ENCODE data around the gene KLHL12. TPM values are rescaled to one million over a fixed set of nuclear protein-coding genes. Genes with fewer than 3 reads are reported as not detected.
"Not testable (repeated sequence)": the region's sequence is repeated elsewhere in the genome, so short reads cannot be mapped to it uniquely, and the experiment has no call there.

KLHL12 gene
- total RNA-seq, 1 experiment from 2014 or later: 17.8 TPM

DNA sequence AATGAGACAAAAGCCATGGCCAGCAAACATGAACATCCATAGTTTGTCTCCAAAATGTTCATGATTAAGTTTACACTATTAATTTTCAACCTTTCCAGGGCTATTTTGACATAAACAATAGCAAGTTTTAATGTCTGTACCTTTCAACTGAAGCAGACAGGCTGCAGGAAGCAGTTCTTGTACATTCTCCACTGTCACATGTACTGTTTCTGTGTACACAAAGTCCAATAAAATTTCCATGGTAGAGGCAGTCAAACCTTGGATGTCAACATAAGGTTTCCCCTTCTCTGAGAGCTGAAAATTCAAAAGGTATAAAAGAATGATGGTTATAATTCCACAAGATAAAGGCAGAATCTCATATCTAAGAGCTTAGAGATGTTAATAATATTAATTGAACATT is 7.4 kb downstream of the KLHL12 start:
- Histone ChIP-seq H3K4me1 (ENCODE audit: insufficient read depth, low read length, poor library complexity, severe bottlenecking) (peaks cover 10% of the 10 kb centered on the region), H3K4me3 (ENCODE audit: low read depth, low read length, poor library complexity, severe bottlenecking) (no peak overlapping the region), H3K27me3 (replicated peaks; ENCODE audit: insufficient read depth, low read depth, low read length, poor library complexity) (no peaks in the 10 kb centered on the region), H3K27ac (ENCODE audit: low read depth, low read length, poor library complexity, severe bottlenecking) (no peak overlapping the region), H3K9me3 (ENCODE audit: low read depth, low read length, poor library complexity, severe bottlenecking) (no peaks in the 10 kb centered on the region), H3K36me3 (ENCODE audit: insufficient read depth, low read length, poor library complexity, severe bottlenecking) (peaks cover 53% of the 10 kb centered on the region)
- BruUV-seq (replicated peaks): no TSS peak
- DNase-seq (ENCODE audit: low spot score): no peak
- CTCF ChIA-PET: no interaction called here
- TF ChIP-seq EZH2 (IDR thresholded peaks at IDR 0.05; ENCODE audit: borderline replicate concordance, low read depth, low read length, poor library complexity, severe bottlenecking): no peak
- TF ChIP-seq, protein P1, sequence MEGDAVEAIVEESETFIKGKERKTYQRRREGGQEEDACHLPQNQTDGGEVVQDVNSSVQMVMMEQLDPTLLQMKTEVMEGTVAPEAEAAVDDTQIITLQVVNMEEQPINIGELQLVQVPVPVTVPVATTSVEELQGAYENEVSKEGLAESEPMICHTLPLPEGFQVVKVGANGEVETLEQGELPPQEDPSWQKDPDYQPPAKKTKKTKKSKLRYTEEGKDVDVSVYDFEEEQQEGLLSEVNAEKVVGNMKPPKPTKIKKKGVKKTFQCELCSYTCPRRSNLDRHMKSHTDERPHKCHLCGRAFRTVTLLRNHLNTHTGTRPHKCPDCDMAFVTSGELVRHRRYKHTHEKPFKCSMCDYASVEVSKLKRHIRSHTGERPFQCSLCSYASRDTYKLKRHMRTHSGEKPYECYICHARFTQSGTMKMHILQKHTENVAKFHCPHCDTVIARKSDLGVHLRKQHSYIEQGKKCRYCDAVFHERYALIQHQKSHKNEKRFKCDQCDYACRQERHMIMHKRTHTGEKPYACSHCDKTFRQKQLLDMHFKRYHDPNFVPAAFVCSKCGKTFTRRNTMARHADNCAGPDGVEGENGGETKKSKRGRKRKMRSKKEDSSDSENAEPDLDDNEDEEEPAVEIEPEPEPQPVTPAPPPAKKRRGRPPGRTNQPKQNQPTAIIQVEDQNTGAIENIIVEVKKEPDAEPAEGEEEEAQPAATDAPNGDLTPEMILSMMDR (conservative IDR thresholded peaks at IDR 0.05; ENCODE audit: low read depth, low read length): no peak
- POLR2A ChIA-PET (ENCODE audit: low non-redundant PET): no interaction called here
- intact Hi-C loops (cut with micrococcal nuclease; ENCODE audit: unreplicated experiment): no loop called here

DNA sequence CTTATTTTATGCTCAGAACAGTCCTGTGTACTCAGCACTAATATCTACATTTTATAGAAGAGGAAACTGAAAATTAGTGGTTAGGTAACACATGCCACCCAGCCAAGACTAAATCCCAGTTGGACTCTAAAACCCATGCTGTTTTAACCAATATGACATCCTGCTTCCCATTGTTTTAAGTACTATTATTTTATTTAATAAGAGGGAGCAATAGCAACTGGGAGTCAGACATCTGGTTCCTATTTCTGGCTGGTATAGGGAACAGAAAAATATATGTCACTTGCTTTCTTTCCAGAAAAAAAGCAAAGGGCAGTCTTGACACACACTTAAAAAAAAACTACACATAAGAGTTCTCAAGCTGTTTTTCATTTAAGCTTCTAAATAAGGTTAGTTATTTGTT is 11.9 kb downstream of the KLHL12 start:
- Histone ChIP-seq H3K27me3 (replicated peaks; ENCODE audit: insufficient read depth, low read depth, low read length, poor library complexity) (no peaks in the 10 kb centered on the region), H3K36me3 (ENCODE audit: insufficient read depth, low read length, poor library complexity, severe bottlenecking) (peaks cover 45% of the 10 kb centered on the region), H3K4me3 (ENCODE audit: low read depth, low read length, poor library complexity, severe bottlenecking) (no peak overlapping the region), H3K9me3 (ENCODE audit: low read depth, low read length, poor library complexity, severe bottlenecking) (no peaks in the 10 kb centered on the region), H3K4me1 (ENCODE audit: insufficient read depth, low read length, poor library complexity, severe bottlenecking) (peaks cover 10% of the 10 kb centered on the region), H3K27ac (ENCODE audit: low read depth, low read length, poor library complexity, severe bottlenecking) (peak overlapping the region; percentile 62)
- ChIA-PET CTCF (interaction anchor here (0.6 to 0.7 kb wide), 2 partner anchors 29 to 330 kb away, joined by 3 to 5 read pairs; no protein-coding TSS in a partner anchor), POLR2A (ENCODE audit: low non-redundant PET) (no interaction called here)
- intact Hi-C loops (cut with micrococcal nuclease; ENCODE audit: unreplicated experiment): no loop called here
- peak; percentile 91 for DNase-seq (ENCODE audit: low spot score)
- no TSS peak for BruUV-seq (replicated peaks)
- no peak for TF ChIP-seq EZH2 (IDR thresholded peaks at IDR 0.05; ENCODE audit: borderline replicate concordance, low read depth, low read length, poor library complexity, severe bottlenecking)
- TF ChIP-seq, protein P1 (conservative IDR thresholded peaks at IDR 0.05; ENCODE audit: low read depth, low read length): no peak

DNA sequence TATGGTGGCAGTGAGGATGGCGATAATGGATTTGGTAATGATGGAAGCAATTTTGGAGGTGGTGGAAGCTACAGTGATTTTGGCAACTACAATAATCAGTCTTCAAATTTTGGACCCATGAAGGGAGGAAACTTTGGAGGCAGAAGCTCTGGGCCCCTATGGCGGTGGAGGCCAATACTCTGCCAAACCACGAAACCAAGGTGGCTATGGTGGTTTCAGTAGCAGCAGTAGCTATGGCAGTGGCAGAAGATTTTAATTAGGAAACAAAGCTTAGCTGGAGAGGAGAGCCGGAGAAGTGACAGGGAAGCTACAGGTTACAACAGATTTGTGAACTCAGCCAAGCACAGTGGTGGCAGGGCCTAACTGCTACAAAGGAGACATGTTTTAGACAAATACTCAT is 14.6 kb downstream of the KLHL12 start:
- POLR2A ChIA-PET (ENCODE audit: low non-redundant PET); DNase-seq (ENCODE audit: low spot score); H3K9me3 ChIP-seq (ENCODE audit: low read depth, low read length, poor library complexity, severe bottlenecking); intact Hi-C loops (cut with micrococcal nuclease; ENCODE audit: unreplicated experiment); BruUV-seq (replicated peaks); CTCF ChIA-PET; H3K27me3 ChIP-seq (replicated peaks; ENCODE audit: insufficient read depth, low read depth, low read length, poor library complexity); H3K27ac ChIP-seq (ENCODE audit: low read depth, low read length, poor library complexity, severe bottlenecking); H3K4me3 ChIP-seq (ENCODE audit: low read depth, low read length, poor library complexity, severe bottlenecking): not testable (repeated sequence)
- peaks cover 10% of the 10 kb centered on the region for H3K4me1 ChIP-seq (ENCODE audit: insufficient read depth, low read length, poor library complexity, severe bottlenecking)
- peaks cover 39% of the 10 kb centered on the region for H3K36me3 ChIP-seq (ENCODE audit: insufficient read depth, low read length, poor library complexity, severe bottlenecking)

DNA sequence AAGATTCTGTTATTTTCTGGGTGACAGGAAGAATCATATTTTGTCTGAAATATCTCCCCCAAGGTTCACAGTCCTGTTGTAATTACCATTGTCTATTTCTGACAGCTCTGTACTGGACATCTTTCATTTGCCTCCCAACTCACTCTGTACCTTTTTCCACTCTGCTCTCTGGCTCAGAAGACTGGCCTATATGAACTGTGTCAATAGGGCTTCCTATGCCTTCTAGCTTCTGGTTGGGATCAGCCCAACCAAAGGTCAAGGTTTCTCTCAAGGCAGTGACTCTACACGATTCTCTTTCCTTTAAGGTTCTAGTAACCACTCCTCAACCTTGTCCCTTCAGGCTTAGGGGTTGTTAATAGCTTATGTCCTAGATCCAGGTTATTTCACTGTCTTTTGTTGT is 17.5 kb downstream of the KLHL12 start:
- Histone ChIP-seq H3K4me1 (ENCODE audit: insufficient read depth, low read length, poor library complexity, severe bottlenecking) (no peaks in the 10 kb centered on the region), H3K27ac (ENCODE audit: low read depth, low read length, poor library complexity, severe bottlenecking) (no peak overlapping the region), H3K36me3 (ENCODE audit: insufficient read depth, low read length, poor library complexity, severe bottlenecking) (peaks cover 25% of the 10 kb centered on the region), H3K4me3 (ENCODE audit: low read depth, low read length, poor library complexity, severe bottlenecking) (no peak overlapping the region), H3K9me3 (ENCODE audit: low read depth, low read length, poor library complexity, severe bottlenecking) (no peaks in the 10 kb centered on the region), H3K27me3 (replicated peaks; ENCODE audit: insufficient read depth, low read depth, low read length, poor library complexity) (no peaks in the 10 kb centered on the region)
- BruUV-seq (replicated peaks): no TSS peak
- no peak for DNase-seq (ENCODE audit: low spot score)
- POLR2A ChIA-PET (ENCODE audit: low non-redundant PET): no interaction called here
- intact Hi-C loops (cut with micrococcal nuclease; ENCODE audit: unreplicated experiment): no loop called here
- TF ChIP-seq, protein P1 (conservative IDR thresholded peaks at IDR 0.05; ENCODE audit: low read depth, low read length): no peak
- TF ChIP-seq EZH2 (IDR thresholded peaks at IDR 0.05; ENCODE audit: borderline replicate concordance, low read depth, low read length, poor library complexity, severe bottlenecking): no peak
- CTCF ChIA-PET: no interaction called here
